ENCODE results near the gene CHRNA7. TPM values are rescaled to one million over a fixed set of nuclear protein-coding genes. Genes with fewer than 3 reads are reported as not detected.

Gene CHRNA7
- total RNA-seq (2014; rRNA removed; shearing (Covaris generic); ENCODE audit: low replicate concordance), result 0.20 TPM in 1 of 2 replicates, not detected in the other

- peaks cover 28% of the 10 kb centered on the region for H3K27me3 ChIP-seq
- H3K4me3 ChIP-seq, result peak within 1 kb of the TSS; percentile 41
- no peaks in the 10 kb centered on the region for H3K36me3 ChIP-seq
- peak; percentile 68 for DNase-seq
- H3K9me3 ChIP-seq, result no peaks in the 10 kb centered on the region
Observed at GRCh38 chr15:32029862-32030781, at the start of gene CHRNA7. TSS of gene CHRNA7 (plus strand) at chr15:32030515. CDS start at chr15:32030595, 80 bp downstream.

GRCh38 chr15:31985607-31986006 is 44.7 kb upstream of the CHRNA7 start:
- Histone ChIP-seq H3K36me3 (no peaks in the 10 kb centered on the region), H3K27me3 (no peaks in the 10 kb centered on the region), H3K4me3 (no peak overlapping the region), H3K9me3 (no peaks in the 10 kb centered on the region)
- no peak for DNase-seq

GRCh38 chr15:31993062-31993461 is 37.3 kb upstream of the CHRNA7 start:
- Histone ChIP-seq H3K4me3 (no peak overlapping the region), H3K9me3 (no peaks in the 10 kb centered on the region), H3K27me3 (no peaks in the 10 kb centered on the region), H3K36me3 (no peaks in the 10 kb centered on the region)
- DNase-seq, result no peak

GRCh38 chr15:31997711-31998110 is 32.6 kb upstream of the CHRNA7 start:
- DNase-seq, result no peak
- Histone ChIP-seq H3K4me3 (no peak overlapping the region), H3K36me3 (no peaks in the 10 kb centered on the region)

GRCh38 chr15:32003558-32003957 is 26.8 kb upstream of the CHRNA7 start:
- no peaks in the 10 kb centered on the region for H3K9me3 ChIP-seq

More at GRCh38 chr15:31997711-31998110, 32.6 kb upstream of the CHRNA7 start:
- Histone ChIP-seq H3K27me3 (no peaks in the 10 kb centered on the region), H3K9me3 (no peaks in the 10 kb centered on the region)

GRCh38 chr15:32004249-32004648 is 26.1 kb upstream of the CHRNA7 start:
- DNase-seq, result no peak
- no peaks in the 10 kb centered on the region for H3K36me3 ChIP-seq
- no peak overlapping the region for H3K4me3 ChIP-seq
- no peaks in the 10 kb centered on the region for H3K27me3 ChIP-seq
- no peaks in the 10 kb centered on the region for H3K9me3 ChIP-seq

More at GRCh38 chr15:32003558-32003957, 26.8 kb upstream of the CHRNA7 start:
- no peaks in the 10 kb centered on the region for H3K27me3 ChIP-seq
- no peak for DNase-seq
- no peak overlapping the region for H3K4me3 ChIP-seq
- no peaks in the 10 kb centered on the region for H3K36me3 ChIP-seq

- H3K9me3 ChIP-seq, result no peaks in the 10 kb centered on the region
- no peak for DNase-seq
- H3K27me3 ChIP-seq, result no peaks in the 10 kb centered on the region
- H3K4me3 ChIP-seq, result no peak overlapping the region
- no peaks in the 10 kb centered on the region for H3K36me3 ChIP-seq
Observed at GRCh38 chr15:32007355-32007960, 22.9 kb upstream of the CHRNA7 start.

GRCh38 chr15:32014953-32015352 is 15.4 kb upstream of the CHRNA7 start:
- Histone ChIP-seq H3K27me3 (no peaks in the 10 kb centered on the region), H3K36me3 (no peaks in the 10 kb centered on the region), H3K9me3 (no peaks in the 10 kb centered on the region), H3K4me3 (no peak overlapping the region)
- no peak for DNase-seq

GRCh38 chr15:32020156-32020555 is 10.2 kb upstream of the CHRNA7 start:
- H3K9me3 ChIP-seq, result no peaks in the 10 kb centered on the region
- no peak overlapping the region for H3K4me3 ChIP-seq
- H3K36me3 ChIP-seq, result no peaks in the 10 kb centered on the region
- H3K27me3 ChIP-seq, result peaks cover 4% of the 10 kb centered on the region; the same call in 1 of the 2 replicates
- DNase-seq, result no peak

GRCh38 chr15:32028921-32029320 is 1.4 kb upstream of the CHRNA7 start:
- Histone ChIP-seq H3K27me3 (peaks cover 32% of the 10 kb centered on the region), H3K9me3 (no peaks in the 10 kb centered on the region), H3K36me3 (no peaks in the 10 kb centered on the region), H3K4me3 (no peak overlapping the region)
- DNase-seq, result no peak

- H3K9me3 ChIP-seq, result no peaks in the 10 kb centered on the region
- no peak overlapping the region for H3K4me3 ChIP-seq
- H3K36me3 ChIP-seq, result no peaks in the 10 kb centered on the region
- DNase-seq, result peak; percentile 17
- H3K27me3 ChIP-seq, result peaks cover 28% of the 10 kb centered on the region
Observed at GRCh38 chr15:32029409-32029861, 880 bp upstream of the CHRNA7 start.

- Histone ChIP-seq H3K36me3 (no peaks in the 10 kb centered on the region), H3K9me3 (no peaks in the 10 kb centered on the region), H3K27me3 (peaks cover 27% of the 10 kb centered on the region), H3K4me3 (peak overlapping the region; percentile 41)
- peak; percentile 12 for DNase-seq
Observed at GRCh38 chr15:32030795-32031194, 480 bp downstream of the CHRNA7 start.

GRCh38 chr15:32033186-32033890 is 3.0 kb downstream of the CHRNA7 start:
- Histone ChIP-seq H3K27me3 (peaks cover 23% of the 10 kb centered on the region), H3K36me3 (no peaks in the 10 kb centered on the region), H3K4me3 (no peak overlapping the region), H3K9me3 (no peaks in the 10 kb centered on the region)
- no peak for DNase-seq

GRCh38 chr15:32034106-32034505 is 3.8 kb downstream of the CHRNA7 start:
- Histone ChIP-seq H3K4me3 (no peak overlapping the region), H3K36me3 (no peaks in the 10 kb centered on the region), H3K9me3 (no peaks in the 10 kb centered on the region), H3K27me3 (peaks cover 20% of the 10 kb centered on the region)
- no peak for DNase-seq

- DNase-seq, result no peak
- H3K9me3 ChIP-seq, result no peaks in the 10 kb centered on the region
- H3K36me3 ChIP-seq, result no peaks in the 10 kb centered on the region
- H3K27me3 ChIP-seq, result peaks cover 11% of the 10 kb centered on the region; the same call in 1 of the 2 replicates
- H3K4me3 ChIP-seq, result no peak overlapping the region
Observed at GRCh38 chr15:32035285-32035684, 5.0 kb downstream of the CHRNA7 start.

GRCh38 chr15:32036971-32037370 is 6.7 kb downstream of the CHRNA7 start:
- Histone ChIP-seq H3K4me3 (no peak overlapping the region), H3K36me3 (no peaks in the 10 kb centered on the region), H3K27me3 (peaks cover 3% of the 10 kb centered on the region; the same call in 1 of the 2 replicates), H3K9me3 (no peaks in the 10 kb centered on the region)
- DNase-seq, result no peak

GRCh38 chr15:32041294-32041693 is 11.0 kb downstream of the CHRNA7 start:
- no peak overlapping the region for H3K4me3 ChIP-seq
- H3K9me3 ChIP-seq, result no peaks in the 10 kb centered on the region
- no peak for DNase-seq
- no peaks in the 10 kb centered on the region for H3K36me3 ChIP-seq
- no peaks in the 10 kb centered on the region for H3K27me3 ChIP-seq

All from MG63 (cell line).